GM08714 (cell line): Measurements from ENCODE around the gene RUNX1.

Experiments
- H3K4me3 ChIP-seq: fragments of 200-500 bp; sonication (Bioruptor generic); 2 replicates; pipeline ENCODE4 v1.5.1; 2014; ENCODE audit warnings: mild to moderate bottlenecking, low read length, inconsistent platforms
- ZNF274 ChIP-seq: IDR thresholded peaks from 2 replicates; pipeline ENCODE4 v1.6.1; 2012; ENCODE audit warnings: mild to moderate bottlenecking, low read depth, low read length

The RUNX1 gene

DNA sequence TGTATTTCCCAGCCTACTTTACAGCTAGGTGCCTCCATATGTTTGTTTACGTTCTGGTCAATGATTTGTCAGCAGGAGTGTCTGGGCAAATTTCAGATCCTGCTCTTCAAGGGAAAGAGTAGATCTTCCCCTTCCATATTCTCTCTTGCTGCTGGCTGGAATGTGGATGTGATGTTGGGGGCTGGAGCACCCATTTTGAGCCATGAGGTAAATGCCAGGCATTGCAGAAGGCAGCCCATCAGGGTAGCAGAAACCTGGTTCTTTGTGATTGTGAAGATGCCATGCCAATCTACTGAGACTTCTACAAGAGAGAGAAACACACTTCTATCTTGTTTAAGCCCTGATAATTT is 25.1 kb downstream of the RUNX1 start:
- no peak for TF ChIP-seq ZNF274
- H3K4me3 ChIP-seq = no peak overlapping the region

DNA sequence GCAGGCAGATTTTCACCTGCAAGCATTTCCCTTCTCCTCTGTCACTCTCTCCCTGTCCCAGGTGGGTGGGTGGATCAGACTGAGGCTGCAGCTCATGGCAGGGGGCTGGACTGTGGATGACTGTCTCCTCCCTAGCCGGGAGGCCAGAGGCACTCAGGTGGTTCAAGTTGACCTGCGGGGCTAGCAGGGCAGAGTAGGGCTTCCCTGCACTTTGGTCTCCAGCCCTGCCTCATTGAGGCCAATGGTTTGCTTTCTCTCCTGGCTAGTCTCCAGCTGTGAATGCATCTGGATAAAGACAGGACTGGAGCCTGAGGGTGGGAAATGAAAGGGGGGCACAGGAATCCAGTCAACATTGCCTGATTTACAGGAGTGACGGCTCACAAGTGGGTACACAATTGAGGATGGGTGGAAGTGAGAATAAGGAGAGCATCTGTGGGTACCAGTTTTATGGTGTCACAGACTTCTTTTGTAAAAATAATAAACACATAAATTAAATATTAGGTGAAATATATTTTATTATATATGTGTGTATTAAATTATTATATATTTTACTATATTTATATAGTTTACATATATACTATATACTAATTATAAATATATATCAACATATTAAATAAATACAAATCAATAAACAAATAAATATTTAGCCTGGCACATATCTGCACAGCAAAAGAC is 25.6 kb downstream of the RUNX1 start:
- no peak for TF ChIP-seq ZNF274
- H3K4me3 ChIP-seq = no peak overlapping the region

DNA sequence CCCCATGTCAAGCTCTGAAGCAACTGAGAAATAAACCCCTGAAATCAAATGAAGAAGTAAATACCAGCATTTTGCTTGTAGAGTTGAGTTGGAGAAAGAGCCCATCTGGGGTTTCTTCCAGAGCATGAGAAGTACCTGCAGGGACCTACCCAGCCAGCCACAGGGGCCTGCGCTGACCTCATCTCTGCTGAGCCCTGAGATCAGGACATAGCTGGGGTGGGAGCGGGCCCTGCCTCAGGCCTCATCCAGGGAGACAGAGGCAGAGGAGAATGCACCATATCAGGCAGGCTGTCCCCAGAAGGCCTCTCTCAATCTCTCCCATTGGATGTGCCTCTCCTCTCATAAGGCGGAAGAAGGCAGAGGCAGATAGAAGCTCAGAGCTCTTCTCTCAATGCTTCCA is 27.6 kb downstream of the RUNX1 start:
- TF ChIP-seq ZNF274 = no peak
- H3K4me3 ChIP-seq = no peak overlapping the region

DNA sequence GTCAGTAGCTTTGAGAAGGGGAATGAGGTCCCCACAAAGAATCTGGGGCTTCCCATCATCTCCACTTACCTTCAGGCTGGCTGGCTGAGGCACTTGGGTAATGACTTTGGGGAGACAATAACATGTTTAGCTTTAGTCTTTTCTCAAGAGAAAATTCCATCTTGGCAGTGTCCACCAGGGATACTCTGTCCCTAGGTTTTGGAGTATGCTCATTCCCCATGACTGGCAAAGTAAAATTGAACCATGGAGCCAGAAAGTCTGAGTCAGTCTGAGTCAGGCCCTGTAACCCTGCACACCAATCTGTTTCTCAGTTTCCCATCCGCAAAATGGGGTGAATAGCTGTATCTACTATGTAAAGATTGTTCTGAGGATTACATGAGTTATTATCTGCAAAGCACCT is 28.2 kb downstream of the RUNX1 start:
- H3K4me3 ChIP-seq = no peak overlapping the region
- no peak for TF ChIP-seq ZNF274

DNA sequence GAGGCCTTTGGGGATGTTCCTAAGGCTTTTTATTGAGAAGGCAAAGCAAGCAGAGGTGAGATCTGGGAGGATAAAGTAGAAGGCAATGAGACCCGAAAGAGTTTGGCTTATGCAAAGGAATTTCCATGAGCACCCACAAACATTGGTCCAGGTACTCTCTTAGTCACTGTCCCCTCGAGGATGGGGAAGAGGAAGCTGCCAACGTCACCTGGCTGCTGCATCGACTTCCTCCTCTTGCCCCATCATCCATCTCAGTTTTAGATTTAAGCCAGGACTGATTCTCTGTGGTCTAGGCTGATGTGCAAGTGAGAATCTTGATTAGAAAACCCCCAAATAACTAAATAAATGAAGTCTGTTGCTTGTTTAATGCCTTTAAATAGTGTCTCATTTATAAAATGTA is 28.7 kb downstream of the RUNX1 start:
- no peak for TF ChIP-seq ZNF274
- no peak overlapping the region for H3K4me3 ChIP-seq

DNA sequence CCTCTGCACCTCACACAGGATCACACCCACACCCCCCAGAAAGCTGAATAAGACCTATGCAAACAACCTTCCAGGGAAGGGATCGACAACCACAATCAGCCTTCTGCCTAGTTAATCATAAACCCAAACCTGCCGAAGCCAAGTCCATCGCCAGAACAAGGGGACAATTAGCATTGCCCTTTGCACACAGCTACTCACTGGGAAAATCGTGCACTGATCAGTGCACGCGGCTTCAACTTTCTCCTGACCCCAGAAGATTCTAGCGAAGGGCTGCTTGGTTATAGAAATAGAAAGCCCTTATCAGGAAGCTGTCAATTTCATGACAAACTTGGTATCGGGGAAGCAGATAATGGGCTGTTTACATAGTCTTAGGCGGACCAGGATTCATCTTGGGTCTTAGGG is 29.5 kb downstream of the RUNX1 start:
- no peak for TF ChIP-seq ZNF274
- no peak overlapping the region for H3K4me3 ChIP-seq

DNA sequence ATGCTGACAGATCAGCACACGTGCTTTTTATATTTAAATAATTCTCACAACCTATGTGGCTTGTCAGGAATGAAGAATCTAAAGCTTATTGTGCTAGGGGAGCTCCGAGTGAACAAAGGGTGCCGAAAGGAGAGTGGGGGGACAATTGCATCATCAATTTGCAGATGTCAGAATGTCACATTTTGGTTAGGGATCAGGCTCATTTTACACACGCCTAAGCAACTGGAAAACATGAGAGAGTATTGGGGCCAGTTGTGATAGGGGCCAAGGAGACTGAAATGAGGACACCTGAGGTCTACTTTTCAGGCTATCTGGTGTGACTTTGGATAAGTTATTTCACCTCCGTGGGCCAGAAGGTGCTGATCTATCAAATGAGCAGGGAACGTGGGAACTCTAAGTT is 31.8 kb downstream of the RUNX1 start:
- no peak for TF ChIP-seq ZNF274
- no peak overlapping the region for H3K4me3 ChIP-seq

DNA sequence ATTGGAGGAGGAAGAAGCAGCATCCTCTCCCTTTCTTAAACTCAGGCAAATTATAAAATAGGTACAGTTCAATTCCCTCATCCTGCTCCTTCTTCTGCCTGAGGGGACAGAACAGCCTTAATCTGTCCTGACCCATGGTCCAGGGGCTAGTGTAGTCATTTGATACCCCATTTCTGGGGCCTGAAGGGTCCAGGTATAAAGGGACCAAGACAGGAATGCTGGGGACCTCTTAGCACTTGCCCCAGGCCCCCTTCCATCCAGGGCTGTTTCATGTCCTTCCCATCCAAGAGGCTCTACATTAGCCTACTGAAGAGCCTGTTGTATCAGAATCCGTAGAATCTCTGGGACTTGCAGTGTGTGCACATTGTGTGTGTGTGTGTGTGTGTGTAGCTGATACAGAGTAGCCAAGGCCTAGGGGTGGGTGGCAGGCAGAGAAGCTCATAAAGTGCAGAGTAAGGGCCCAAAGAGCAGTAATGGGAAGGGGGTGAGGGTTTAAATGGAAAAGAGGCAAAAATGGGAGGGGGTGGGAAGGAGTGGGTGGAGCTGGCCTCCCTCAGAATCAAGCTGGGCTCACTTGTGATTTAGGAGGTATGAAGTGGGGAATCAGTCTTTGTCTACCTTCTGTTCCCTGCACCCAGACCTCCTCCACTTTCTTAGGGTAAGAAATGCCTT is 32.4 kb downstream of the RUNX1 start:
- H3K4me3 ChIP-seq = no peak overlapping the region
- TF ChIP-seq ZNF274 = no peak

DNA sequence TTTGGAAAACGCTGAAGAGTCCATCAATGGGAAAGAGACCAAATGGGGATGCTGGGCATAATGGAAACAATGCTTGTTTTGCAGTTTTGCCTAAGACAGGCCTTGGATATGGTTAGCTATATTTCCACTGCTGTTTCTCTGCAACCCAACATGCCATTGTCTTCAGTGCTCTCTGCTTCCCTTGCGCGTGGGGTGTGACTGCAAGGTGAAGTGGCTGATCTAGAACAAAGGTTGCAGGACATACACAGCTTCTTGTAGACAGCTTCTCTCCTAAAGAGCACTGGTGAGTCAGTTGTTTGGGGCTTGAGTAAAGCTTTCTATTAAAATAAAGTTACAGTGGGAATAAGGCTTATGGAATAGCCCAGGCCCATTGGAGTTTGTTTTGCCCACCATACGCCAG is 33.0 kb downstream of the RUNX1 start:
- no peak overlapping the region for H3K4me3 ChIP-seq
- no peak for TF ChIP-seq ZNF274

DNA sequence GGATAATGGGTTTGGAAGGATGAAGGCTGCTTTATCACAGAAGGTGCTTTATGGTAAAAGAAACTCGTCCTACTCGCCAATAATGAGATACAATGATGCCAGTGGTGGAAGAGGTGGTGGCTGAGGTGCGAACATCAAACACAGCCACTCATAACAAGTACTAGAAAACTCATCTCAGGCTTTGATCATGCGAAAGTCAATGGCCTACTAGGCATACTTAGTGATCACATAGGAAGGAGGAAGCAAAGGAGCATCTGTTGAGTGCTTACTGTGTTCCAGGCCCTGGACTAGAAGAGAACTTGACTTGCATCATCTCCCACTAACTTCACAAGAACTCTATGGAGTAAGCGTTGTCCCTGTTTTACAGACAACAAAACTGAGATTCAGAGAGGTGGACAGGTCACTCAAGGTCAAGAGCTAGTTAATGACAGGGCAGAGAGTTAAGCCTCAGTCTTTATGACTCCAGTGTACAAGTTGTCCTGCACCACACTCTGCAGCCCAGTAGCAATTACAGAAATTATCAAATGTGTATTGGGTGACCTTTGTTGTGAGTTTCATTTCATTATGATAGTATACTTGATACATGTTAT is 33.6 kb downstream of the RUNX1 start:
- no peak overlapping the region for H3K4me3 ChIP-seq
- no peak for TF ChIP-seq ZNF274

DNA sequence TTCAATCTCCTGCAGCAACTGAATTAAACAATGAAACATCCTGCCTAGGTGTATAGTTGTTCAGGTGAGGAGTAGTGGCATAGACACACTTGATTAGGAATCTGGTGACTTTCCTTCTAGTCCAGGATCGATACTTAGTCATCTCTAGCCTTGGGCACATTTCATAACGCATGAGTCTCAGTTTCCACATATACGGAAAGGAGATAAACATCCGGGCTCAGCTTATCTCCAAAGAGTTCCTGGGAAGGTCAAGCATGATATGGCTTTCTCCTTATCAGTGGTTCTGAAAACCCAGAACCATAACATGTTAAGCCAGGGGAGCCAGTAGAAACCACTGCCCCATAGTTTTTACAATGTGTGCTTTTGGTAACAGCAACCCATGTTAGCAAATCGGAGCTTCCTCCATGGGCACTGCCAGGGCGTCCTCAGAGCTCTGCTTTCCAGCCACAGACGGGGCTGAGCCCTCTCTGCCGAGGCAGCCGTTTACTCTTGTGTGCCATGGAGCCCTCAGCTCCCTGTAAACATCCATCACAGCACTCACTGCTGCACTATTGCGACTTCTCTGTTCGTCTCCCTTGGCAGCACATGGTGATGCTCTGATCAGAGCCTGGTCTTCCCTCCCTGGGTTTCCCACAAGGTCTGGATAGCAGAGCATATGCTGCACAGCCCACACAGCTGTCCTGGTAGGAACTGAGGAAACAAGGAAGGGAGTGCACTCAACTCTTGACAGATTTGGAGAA is 34.6 kb downstream of the RUNX1 start:
- no peak overlapping the region for H3K4me3 ChIP-seq
- no peak for TF ChIP-seq ZNF274

DNA sequence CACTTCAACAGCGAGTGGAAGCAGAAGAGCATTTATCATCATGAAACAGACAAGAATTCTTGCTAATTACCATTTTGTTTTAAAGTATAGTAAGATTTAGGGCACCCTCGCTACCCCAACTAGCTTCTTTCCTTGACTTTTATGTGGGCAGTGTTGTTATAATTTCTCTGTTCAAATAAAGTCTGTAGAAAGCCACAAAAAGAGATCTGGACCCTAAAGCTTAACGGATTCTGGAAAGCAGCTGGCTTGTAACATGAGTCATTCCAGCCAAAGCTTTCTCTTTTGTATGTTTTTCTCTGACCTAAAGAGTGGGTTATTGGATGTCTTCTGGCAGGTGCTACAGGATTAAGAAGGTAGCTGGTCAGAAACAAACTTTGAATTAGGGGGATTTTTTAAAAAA is 37.4 kb downstream of the RUNX1 start:
- no peak overlapping the region for H3K4me3 ChIP-seq
- no peak for TF ChIP-seq ZNF274

DNA sequence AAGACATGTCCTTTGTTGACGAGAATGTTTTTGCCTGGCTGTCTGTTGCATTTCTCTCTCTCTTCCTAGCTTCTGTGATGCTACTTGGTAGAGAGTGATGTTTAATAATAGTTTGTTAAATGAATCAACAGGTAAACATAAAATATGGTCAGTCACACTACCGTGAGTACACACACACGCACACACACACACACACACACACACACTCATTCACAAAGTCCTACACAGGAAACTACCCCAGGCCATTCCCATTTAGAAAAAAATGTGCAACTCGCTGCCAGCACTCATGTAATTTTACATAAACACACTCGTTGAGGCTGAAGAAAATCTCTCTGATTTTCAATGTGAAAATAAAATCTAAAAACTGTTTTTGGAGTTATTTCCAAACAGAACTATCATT is 38.7 kb downstream of the RUNX1 start:
- H3K4me3 ChIP-seq = no peak overlapping the region
- TF ChIP-seq ZNF274 = no peak

DNA sequence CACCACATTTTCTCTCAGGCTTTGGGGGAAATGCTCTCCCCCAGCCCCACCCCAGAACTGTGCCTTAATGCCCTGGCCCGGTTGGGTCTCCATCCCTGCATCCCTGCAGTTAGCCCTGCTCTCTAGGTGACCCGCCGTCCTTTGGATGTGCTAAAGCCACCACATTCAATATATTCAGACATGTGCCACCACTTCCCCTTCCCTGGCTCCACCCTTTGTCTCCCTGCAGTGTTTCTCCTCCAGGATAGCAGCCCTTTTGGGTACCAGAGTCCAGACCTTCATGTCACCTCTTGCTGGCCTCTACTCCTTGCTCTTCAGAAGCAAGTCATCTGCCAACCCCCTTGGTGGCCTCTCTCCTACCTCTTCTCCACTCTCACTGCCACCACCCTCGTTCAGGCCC is 41.8 kb downstream of the RUNX1 start:
- no peak for TF ChIP-seq ZNF274

DNA sequence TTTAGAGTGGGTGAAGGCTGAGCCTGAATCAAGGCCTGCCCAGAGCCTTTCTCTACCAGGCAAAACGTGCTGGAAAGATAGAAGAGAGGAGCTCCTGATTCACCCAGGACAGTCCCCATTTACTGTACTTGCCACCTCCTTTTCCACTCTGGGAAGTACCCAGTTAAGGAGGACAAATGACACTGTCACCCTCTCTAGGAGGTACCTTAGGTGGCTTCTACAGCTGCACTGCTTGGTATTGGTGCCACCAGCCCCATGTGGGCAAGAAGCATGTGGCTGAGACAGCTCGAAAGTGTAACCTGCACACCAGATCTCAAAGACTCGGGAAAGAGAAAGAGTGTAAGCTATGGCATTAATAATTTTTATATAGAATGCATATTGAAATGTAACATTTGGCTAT is 42.3 kb downstream of the RUNX1 start:
- no peak for TF ChIP-seq ZNF274
- no peak overlapping the region for H3K4me3 ChIP-seq

More for the DNA sequence above, 41.8 kb downstream of the RUNX1 start:
- H3K4me3 ChIP-seq = no peak overlapping the region
